MM.1S (cell line): Measurements from ENCODE around the gene NRIP3.

Source experiments
- DNase-seq: peaks from one replicate; pipeline ENCODE4 v3.0.0-alpha.2; 2015
- H2AFZ ChIP-seq: fragments of 300-600 bp; sonication (generic); 2 replicates; pipeline ENCODE4 v1.6.0; 2016; ENCODE audit warnings: antibody characterized with exemption, low read length
- H3F3A ChIP-seq: fragments of 300-600 bp; sonication (generic); 2 replicates; pipeline ENCODE4 v1.6.1; 2016; ENCODE audit warnings: mild to moderate bottlenecking, antibody characterized with exemption, low read length, moderate library complexity, mixed read lengths; ENCODE audit not compliant: insufficient read depth
- H3K27ac ChIP-seq: fragments of 300-600 bp; sonication (generic); 2 replicates; pipeline ENCODE4 v1.5.1; 2016; ENCODE audit warnings: mild to moderate bottlenecking, low read length
- H3K27me3 ChIP-seq: fragments of 300-600 bp; sonication (generic); replicated peaks from 2 replicates; pipeline ENCODE4 v1.6.0; 2016; ENCODE audit warnings: low read length; ENCODE audit not compliant: insufficient read depth
- H3K36me3 ChIP-seq: fragments of 300-600 bp; sonication (generic); replicated peaks from 2 replicates; pipeline ENCODE4 v1.6.1; 2016; ENCODE audit warnings: mild to moderate bottlenecking, low read length, mixed read lengths; ENCODE audit not compliant: insufficient read depth
- H3K4me1 ChIP-seq: fragments of 300-600 bp; sonication (generic); 2 replicates; pipeline ENCODE4 v1.6.1; 2016; ENCODE audit warnings: low read length, mixed read lengths
- H3K4me2 ChIP-seq: fragments of 300-600 bp; sonication (generic); 2 replicates; pipeline ENCODE4 v1.6.0; 2016; ENCODE audit warnings: low read depth, low read length
- H3K4me3 ChIP-seq: fragments of 300-600 bp; sonication (generic); 2 replicates; pipeline ENCODE4 v1.5.1; 2016; ENCODE audit warnings: low read length, mixed read lengths
- H3K79me2 ChIP-seq: fragments of 300-600 bp; sonication (generic); 2 replicates; pipeline ENCODE4 v1.6.1; 2016; ENCODE audit warnings: mixed run types, low read length, mixed read lengths
- H3K9ac ChIP-seq: fragments of 300-600 bp; sonication (generic); 2 replicates; pipeline ENCODE4 v1.6.1; 2016; ENCODE audit warnings: low read length, mixed read lengths
- H3K9me2 ChIP-seq: fragments of 300-600 bp; sonication (generic); replicated peaks from 2 replicates; pipeline ENCODE4 v1.6.1; 2016; ENCODE audit warnings: mild to moderate bottlenecking, low read length, mixed read lengths; ENCODE audit not compliant: insufficient read depth
- H3K9me3 ChIP-seq: fragments of 300-600 bp; sonication (generic); replicated peaks from 2 replicates; pipeline ENCODE4 v1.6.1; 2016; ENCODE audit warnings: mild to moderate bottlenecking, low read length, mixed read lengths; ENCODE audit not compliant: insufficient read depth
- H4K20me1 ChIP-seq: fragments of 300-600 bp; sonication (generic); 2 replicates; pipeline ENCODE4 v1.6.1; 2016; ENCODE audit warnings: mild to moderate bottlenecking, low read length, moderate library complexity, mixed read lengths; ENCODE audit not compliant: insufficient read depth
- CTCF ChIP-seq: fragments of 300-600 bp; sonication (generic); IDR thresholded peaks from 2 replicates; pipeline ENCODE4 v1.5.1; 2016; ENCODE audit warnings: antibody characterized with exemption, low read length, mixed read lengths
- EZH2 ChIP-seq: fragments of 300-600 bp; sonication (generic); optimal IDR thresholded peaks from 2 replicates; pipeline ENCODE3; 2017; ENCODE audit warnings: low read depth, mild to moderate bottlenecking, antibody characterized with exemption, low read length, mixed read lengths
- EZH2phosphoT487 ChIP-seq: fragments of 300-600 bp; sonication (generic); IDR thresholded peaks from 2 replicates; pipeline ENCODE4 v1.6.1; 2018; ENCODE audit warnings: antibody characterized with exemption, low read length

NRIP3 gene

GRCh38 chr11:9039198-9039597 lies 35.4 kb upstream of the NRIP3 start:
- no peaks in the 10 kb centered on the region for H3K79me2 ChIP-seq

GRCh38 chr11:9038541-9038940 lies 34.7 kb upstream of the NRIP3 start:
- Histone ChIP-seq H3K9ac (no peak overlapping the region), H3K9me3 (no peaks in the 10 kb centered on the region), H3F3A (no peaks in the 10 kb centered on the region), H3K4me2 (no peak overlapping the region), H4K20me1 (no peaks in the 10 kb centered on the region), H3K4me1 (no peaks in the 10 kb centered on the region), H3K27ac (no peak overlapping the region), H3K9me2 (no peaks in the 10 kb centered on the region), H2AFZ (no peak overlapping the region), H3K79me2 (no peaks in the 10 kb centered on the region), H3K36me3 (no peaks in the 10 kb centered on the region), H3K4me3 (no peak overlapping the region), H3K27me3 (no peaks in the 10 kb centered on the region)
- TF ChIP-seq EZH2 (no peak), EZH2phosphoT487 (no peak), CTCF (no peak)
- DNase-seq: no peak

More at GRCh38 chr11:9039198-9039597, 35.4 kb upstream of the NRIP3 start:
- DNase-seq: no peak
- no peak overlapping the region for H3K9ac ChIP-seq
- no peaks in the 10 kb centered on the region for H3K36me3 ChIP-seq
- no peaks in the 10 kb centered on the region for H3K9me2 ChIP-seq
- H3F3A ChIP-seq: no peaks in the 10 kb centered on the region
- H3K4me2 ChIP-seq: no peak overlapping the region
- no peak overlapping the region for H2AFZ ChIP-seq
- H3K4me3 ChIP-seq: no peak overlapping the region
- no peaks in the 10 kb centered on the region for H3K4me1 ChIP-seq
- no peaks in the 10 kb centered on the region for H3K9me3 ChIP-seq
- H3K27me3 ChIP-seq: no peaks in the 10 kb centered on the region
- TF ChIP-seq EZH2phosphoT487 (no peak), CTCF (no peak), EZH2 (no peak)
- H3K27ac ChIP-seq: no peak overlapping the region
- no peaks in the 10 kb centered on the region for H4K20me1 ChIP-seq

GRCh38 chr11:9037963-9038362 lies 34.2 kb upstream of the NRIP3 start:
- Histone ChIP-seq H2AFZ (no peak overlapping the region), H3K9ac (no peak overlapping the region), H3K9me3 (no peaks in the 10 kb centered on the region), H3F3A (no peaks in the 10 kb centered on the region), H3K27ac (no peak overlapping the region), H3K9me2 (no peaks in the 10 kb centered on the region), H3K79me2 (no peaks in the 10 kb centered on the region), H3K36me3 (no peaks in the 10 kb centered on the region), H3K4me2 (no peak overlapping the region), H4K20me1 (no peaks in the 10 kb centered on the region), H3K27me3 (no peaks in the 10 kb centered on the region), H3K4me3 (no peak overlapping the region), H3K4me1 (no peaks in the 10 kb centered on the region)
- DNase-seq: no peak
- TF ChIP-seq EZH2phosphoT487: no peak
- TF ChIP-seq EZH2: no peak
- TF ChIP-seq CTCF: no peak
